Upper lobe of right lung (tissue), 1 donor: ENCODE measurements around the gene CPEB4. TPM values are rescaled to one million over a fixed set of nuclear protein-coding genes. Genes with fewer than 3 reads are reported as not detected.

Source experiments
- ATAC-seq: fragments of 200-7000 bp; cut with Tn5 transposase; one replicate; pipeline ENCODE4 v1.9.1; 2020; ENCODE audit warnings: mild to moderate bottlenecking, moderate library complexity
- DNase-seq: peaks from one replicate; pipeline ENCODE4 v3.0.0-alpha.2; 2020
- H3K27ac ChIP-seq: fragments of 200-600 bp; one replicate; pipeline ENCODE4 v1.8.0; 2022
- H3K27me3 ChIP-seq: fragments of 200-600 bp; one replicate; pipeline ENCODE4 v1.8.0; 2022; ENCODE audit warnings: mild to moderate bottlenecking
- H3K36me3 ChIP-seq: fragments of 200-600 bp; one replicate; pipeline ENCODE4 v1.8.0; 2022
- H3K4me1 ChIP-seq: fragments of 200-600 bp; one replicate; pipeline ENCODE4 v1.8.0; 2022
- H3K4me3 ChIP-seq: fragments of 200-600 bp; one replicate; pipeline ENCODE4 v1.8.0; 2022; ENCODE audit warnings: mild to moderate bottlenecking
- H3K9me3 ChIP-seq: fragments of 200-600 bp; one replicate; pipeline ENCODE4 v1.8.0; 2022
- intact Hi-C: fragments of 100-400 bp; cut with DNase I; formaldehyde crosslinking; loops from one replicate; pipeline ENCODE4 v1.11.0; 2022
- total RNA-seq: library from RNA; stranded (reverse); fragmentation: NEBNext Ultra II Directional; extraction: Animal tissue kit (Norgen Biotek cat#: 25700); gene quantifications from one replicate; pipeline ENCODE4 v1.2.1, GENCODE V29; 2021
- TF ChIP-seq, protein P1 (sequence below): fragments of 200-600 bp; IDR thresholded peaks from one replicate; pipeline ENCODE4 v1.8.0; 2022; ENCODE audit warnings: antibody characterized with exemption
- donor health status: DM: no; HTN: yes; CAD: no; lungs with severe emphysema.

Gene CPEB4
- total RNA-seq, 1 donor from 2014 or later, result 62.4 TPM

DNA sequence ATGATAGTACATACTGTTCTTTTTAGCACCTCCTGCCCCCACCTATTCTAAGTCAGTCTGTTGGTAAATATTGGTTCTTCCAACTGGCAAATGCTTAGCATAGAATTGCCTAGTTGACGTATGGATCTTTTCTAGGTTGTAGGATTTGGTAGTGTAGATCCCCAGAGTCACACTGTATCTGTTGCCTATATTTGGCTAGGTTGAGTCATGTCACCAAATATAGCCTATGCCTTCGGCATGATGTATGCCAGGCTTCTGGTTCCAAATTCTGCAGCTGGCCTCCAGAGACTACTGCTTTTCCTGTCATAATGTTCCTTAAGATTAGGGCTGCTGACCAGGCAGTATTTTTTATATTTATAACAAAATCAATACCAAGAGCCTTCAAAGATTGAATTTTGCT is 38.2 kb downstream of the CPEB4 start:
- no peaks in the 10 kb centered on the region for H3K27me3 ChIP-seq
- intact Hi-C loops, result no loop called here
- H3K4me1 ChIP-seq, result peaks cover 46% of the 10 kb centered on the region
- H3K27ac ChIP-seq, result no peak overlapping the region
- TF ChIP-seq, protein P1, sequence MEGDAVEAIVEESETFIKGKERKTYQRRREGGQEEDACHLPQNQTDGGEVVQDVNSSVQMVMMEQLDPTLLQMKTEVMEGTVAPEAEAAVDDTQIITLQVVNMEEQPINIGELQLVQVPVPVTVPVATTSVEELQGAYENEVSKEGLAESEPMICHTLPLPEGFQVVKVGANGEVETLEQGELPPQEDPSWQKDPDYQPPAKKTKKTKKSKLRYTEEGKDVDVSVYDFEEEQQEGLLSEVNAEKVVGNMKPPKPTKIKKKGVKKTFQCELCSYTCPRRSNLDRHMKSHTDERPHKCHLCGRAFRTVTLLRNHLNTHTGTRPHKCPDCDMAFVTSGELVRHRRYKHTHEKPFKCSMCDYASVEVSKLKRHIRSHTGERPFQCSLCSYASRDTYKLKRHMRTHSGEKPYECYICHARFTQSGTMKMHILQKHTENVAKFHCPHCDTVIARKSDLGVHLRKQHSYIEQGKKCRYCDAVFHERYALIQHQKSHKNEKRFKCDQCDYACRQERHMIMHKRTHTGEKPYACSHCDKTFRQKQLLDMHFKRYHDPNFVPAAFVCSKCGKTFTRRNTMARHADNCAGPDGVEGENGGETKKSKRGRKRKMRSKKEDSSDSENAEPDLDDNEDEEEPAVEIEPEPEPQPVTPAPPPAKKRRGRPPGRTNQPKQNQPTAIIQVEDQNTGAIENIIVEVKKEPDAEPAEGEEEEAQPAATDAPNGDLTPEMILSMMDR, result no peak
- H3K9me3 ChIP-seq, result no peaks in the 10 kb centered on the region
- no peak for ATAC-seq
- H3K36me3 ChIP-seq, result no peaks in the 10 kb centered on the region
- no peak overlapping the region for H3K4me3 ChIP-seq
- DNase-seq, result no peak

DNA sequence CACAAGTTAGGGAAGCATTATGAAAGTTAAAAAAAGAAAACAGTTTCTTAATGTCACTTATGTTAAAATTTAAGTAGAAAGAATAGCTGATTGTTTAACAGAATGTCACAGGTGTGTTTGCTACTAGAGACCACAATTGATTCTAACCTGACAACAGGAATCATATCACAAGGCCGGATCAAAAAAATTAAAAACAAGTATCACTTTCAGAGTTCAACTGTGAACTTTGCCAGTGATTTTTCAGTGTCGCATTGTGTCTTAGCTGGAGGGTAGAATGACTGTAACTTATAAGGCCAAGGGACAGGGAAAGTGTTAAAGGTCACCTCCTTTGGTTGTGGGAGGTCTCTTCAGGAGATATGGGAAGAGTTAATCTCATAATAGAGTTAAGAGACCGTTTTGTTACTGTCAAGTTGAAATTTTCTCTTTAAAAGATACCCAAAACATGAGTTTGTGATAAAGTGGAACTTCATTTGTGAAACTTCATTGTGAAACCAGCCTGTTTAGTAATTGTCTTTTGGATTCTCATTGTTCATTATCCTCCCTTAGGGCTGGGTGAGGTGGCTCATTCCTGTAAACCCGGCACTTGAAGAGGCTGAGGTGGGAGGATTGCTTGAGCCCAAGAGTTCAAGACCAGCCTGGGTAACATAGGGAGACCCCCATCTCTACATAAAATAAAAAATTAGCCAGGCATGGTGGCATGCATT is 40.9 kb downstream of the CPEB4 start:
- DNase-seq (no peak), ATAC-seq (peak; percentile 24)
- no peaks in the 10 kb centered on the region for H3K9me3 ChIP-seq
- H3K4me3 ChIP-seq, result no peak overlapping the region
- peaks cover 22% of the 10 kb centered on the region for H3K4me1 ChIP-seq
- intact Hi-C loops, result no loop called here
- H3K36me3 ChIP-seq, result no peaks in the 10 kb centered on the region
- TF ChIP-seq, protein P1, result no peak
- no peaks in the 10 kb centered on the region for H3K27me3 ChIP-seq
- H3K27ac ChIP-seq, result no peak overlapping the region

DNA sequence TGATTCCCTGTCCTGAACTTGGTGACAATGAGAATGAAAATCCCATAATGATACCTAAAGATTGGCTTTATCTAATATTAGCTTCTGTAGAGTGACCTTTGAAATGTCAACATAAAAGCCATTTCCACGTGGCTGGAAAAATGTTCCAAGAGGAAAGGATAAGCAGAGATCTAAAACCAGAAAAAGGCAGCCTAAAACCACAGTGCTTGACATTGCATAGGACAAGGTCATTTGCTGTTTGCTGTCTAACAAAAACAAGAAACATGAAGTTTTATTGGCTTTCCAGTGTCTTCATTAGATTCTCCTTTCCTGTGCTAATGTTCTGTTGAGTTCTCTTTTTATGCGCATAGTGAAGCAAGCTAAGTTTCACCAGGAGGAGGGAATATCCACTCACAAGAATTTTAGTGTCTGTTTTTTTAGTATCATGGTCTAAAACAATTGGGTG is 44.6 kb downstream of the CPEB4 start:
- H3K27me3 ChIP-seq, result no peaks in the 10 kb centered on the region
- TF ChIP-seq, protein P1, result no peak
- no peak overlapping the region for H3K27ac ChIP-seq
- intact Hi-C loops, result no loop called here
- no peaks in the 10 kb centered on the region for H3K36me3 ChIP-seq
- H3K4me1 ChIP-seq, result no peaks in the 10 kb centered on the region
- H3K4me3 ChIP-seq, result no peak overlapping the region
- H3K9me3 ChIP-seq, result no peaks in the 10 kb centered on the region
- ATAC-seq, result no peak
- no peak for DNase-seq

DNA sequence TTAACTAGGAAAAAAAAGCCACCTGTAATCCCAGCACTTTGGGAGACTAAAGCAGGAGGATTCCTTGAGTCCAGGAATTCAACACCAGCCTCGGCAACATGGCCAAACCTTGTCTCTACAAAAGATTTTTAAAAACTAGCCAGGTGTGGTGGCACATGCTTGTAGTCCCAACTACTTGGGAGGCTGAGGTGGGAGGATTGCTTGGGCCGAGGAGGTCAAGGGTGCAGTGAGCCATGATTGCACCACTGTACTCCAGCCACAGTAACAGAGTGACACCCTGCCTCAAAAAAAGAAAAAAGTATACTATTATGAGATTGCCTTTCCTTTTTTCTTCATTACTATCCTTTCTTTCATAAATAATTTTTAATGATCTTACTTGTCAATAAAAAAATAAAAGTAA is 45.8 kb downstream of the CPEB4 start:
- H3K36me3 ChIP-seq, result no peaks in the 10 kb centered on the region
- DNase-seq, result no peak
- TF ChIP-seq, protein P1, result no peak
- no peak overlapping the region for H3K27ac ChIP-seq
- H3K4me1 ChIP-seq, result no peaks in the 10 kb centered on the region
- ATAC-seq, result no peak
- no peak overlapping the region for H3K4me3 ChIP-seq
- no peaks in the 10 kb centered on the region for H3K27me3 ChIP-seq
- intact Hi-C loops, result no loop called here
- no peaks in the 10 kb centered on the region for H3K9me3 ChIP-seq

DNA sequence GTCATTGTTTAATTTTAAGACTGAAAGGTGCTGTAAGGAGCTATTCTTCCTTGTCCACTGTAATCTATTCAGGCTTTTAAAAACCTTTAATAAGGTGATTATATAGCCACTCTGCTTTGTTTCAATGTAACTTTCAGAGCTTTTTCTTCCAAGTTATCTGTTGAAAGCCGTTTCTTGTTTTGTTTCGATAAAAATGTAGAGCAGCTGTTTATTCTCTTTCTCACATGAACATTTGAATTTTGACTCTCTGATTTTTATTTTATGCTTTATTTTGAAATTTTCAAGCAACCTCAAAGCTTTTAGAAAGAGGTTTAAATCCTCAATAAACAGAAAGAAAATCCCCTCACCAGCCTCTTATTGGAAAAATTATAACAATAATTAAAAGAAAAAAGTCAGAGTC is 47.2 kb downstream of the CPEB4 start:
- no peak overlapping the region for H3K4me3 ChIP-seq
- peaks cover 7% of the 10 kb centered on the region for H3K4me1 ChIP-seq
- TF ChIP-seq, protein P1, result no peak
- no peaks in the 10 kb centered on the region for H3K36me3 ChIP-seq
- intact Hi-C loops, result no loop called here
- DNase-seq (no peak), ATAC-seq (no peak)
- no peaks in the 10 kb centered on the region for H3K9me3 ChIP-seq
- no peak overlapping the region for H3K27ac ChIP-seq
- H3K27me3 ChIP-seq, result no peaks in the 10 kb centered on the region
